GM10248 (cell line): ENCODE results near the gene PARD3B.

Experiments used
- CTCF ChIA-PET: fragments of 300-600 bp; sonication (Branson Sonifier 250); formaldehyde crosslinking; extraction: SDS; loops from one replicate; lab custom pipeline; 2021; ENCODE audit warnings: antibody characterized with exemption; lab: Yijun Ruan, JAX
- POLR2A ChIA-PET: fragments of 350-650 bp; sonication (Branson Sonifier 250); formaldehyde crosslinking; extraction: SDS; loops from one replicate; lab custom pipeline; 2020; ENCODE audit warnings: antibody characterized with exemption; lab: Yijun Ruan, JAX
- DNase-seq: peaks from one replicate; pipeline ENCODE4 v3.0.0; 2012; ENCODE audit errors: extremely low spot score
- TF ChIP-seq, protein P1 (sequence below): IDR thresholded peaks from 2 replicates; pipeline ENCODE4 v1.5.1; 2012; ENCODE audit warnings: mild to moderate bottlenecking, low read depth; ENCODE audit errors: extremely low read depth, missing control alignments, control extremely low read depth

Gene PARD3B

GRCh38 chr2:204505488-204505887, 39.8 kb upstream of the PARD3B start:
- TF ChIP-seq, protein P1, sequence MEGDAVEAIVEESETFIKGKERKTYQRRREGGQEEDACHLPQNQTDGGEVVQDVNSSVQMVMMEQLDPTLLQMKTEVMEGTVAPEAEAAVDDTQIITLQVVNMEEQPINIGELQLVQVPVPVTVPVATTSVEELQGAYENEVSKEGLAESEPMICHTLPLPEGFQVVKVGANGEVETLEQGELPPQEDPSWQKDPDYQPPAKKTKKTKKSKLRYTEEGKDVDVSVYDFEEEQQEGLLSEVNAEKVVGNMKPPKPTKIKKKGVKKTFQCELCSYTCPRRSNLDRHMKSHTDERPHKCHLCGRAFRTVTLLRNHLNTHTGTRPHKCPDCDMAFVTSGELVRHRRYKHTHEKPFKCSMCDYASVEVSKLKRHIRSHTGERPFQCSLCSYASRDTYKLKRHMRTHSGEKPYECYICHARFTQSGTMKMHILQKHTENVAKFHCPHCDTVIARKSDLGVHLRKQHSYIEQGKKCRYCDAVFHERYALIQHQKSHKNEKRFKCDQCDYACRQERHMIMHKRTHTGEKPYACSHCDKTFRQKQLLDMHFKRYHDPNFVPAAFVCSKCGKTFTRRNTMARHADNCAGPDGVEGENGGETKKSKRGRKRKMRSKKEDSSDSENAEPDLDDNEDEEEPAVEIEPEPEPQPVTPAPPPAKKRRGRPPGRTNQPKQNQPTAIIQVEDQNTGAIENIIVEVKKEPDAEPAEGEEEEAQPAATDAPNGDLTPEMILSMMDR = no peak
- POLR2A ChIA-PET = no interaction called here

GRCh38 chr2:204505946-204506345, 39.3 kb upstream of the PARD3B start:
- DNase-seq = no peak
- TF ChIP-seq, protein P1 = no peak
- ChIA-PET CTCF (interaction anchor here (1.1 to 1.3 kb wide), 4 partner anchors 9 to 34 kb away, joined by 3 to 4 read pairs (median 4); no protein-coding TSS in a partner anchor), POLR2A (no interaction called here)

More at GRCh38 chr2:204505488-204505887, 39.8 kb upstream of the PARD3B start:
- CTCF ChIA-PET = interaction anchor here (1.1 to 1.2 kb wide), 3 partner anchors 11 to 34 kb away, joined by 3 to 4 read pairs (median 3); no protein-coding TSS in a partner anchor
- no peak for DNase-seq

DNA sequence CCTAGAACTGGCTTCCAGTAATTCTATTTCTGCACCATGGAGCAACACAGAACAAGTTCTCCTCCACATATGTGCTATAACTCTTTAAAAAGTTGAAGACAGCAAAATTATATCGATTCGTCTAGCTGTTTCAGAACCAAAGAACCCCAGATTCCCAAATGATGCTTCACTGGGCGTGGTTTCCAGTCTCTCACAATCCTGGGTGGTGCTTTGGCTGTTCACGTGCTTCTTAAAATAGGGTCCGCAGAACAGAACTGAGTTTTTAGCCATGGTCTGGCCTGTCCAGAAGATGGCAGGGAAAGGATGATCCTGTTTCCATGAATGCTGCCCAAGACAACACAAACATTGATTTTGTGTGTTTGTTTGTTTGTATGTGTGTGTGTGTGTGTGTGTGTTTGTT, 37.6 kb upstream of the PARD3B start:
- CTCF ChIA-PET = interaction anchor here (1.2 kb wide), 1 partner anchor 9 kb away, joined by 3 read pairs; no protein-coding TSS in a partner anchor
- DNase-seq = no peak
- POLR2A ChIA-PET = no interaction called here
- TF ChIP-seq, protein P1 = no peak

DNA sequence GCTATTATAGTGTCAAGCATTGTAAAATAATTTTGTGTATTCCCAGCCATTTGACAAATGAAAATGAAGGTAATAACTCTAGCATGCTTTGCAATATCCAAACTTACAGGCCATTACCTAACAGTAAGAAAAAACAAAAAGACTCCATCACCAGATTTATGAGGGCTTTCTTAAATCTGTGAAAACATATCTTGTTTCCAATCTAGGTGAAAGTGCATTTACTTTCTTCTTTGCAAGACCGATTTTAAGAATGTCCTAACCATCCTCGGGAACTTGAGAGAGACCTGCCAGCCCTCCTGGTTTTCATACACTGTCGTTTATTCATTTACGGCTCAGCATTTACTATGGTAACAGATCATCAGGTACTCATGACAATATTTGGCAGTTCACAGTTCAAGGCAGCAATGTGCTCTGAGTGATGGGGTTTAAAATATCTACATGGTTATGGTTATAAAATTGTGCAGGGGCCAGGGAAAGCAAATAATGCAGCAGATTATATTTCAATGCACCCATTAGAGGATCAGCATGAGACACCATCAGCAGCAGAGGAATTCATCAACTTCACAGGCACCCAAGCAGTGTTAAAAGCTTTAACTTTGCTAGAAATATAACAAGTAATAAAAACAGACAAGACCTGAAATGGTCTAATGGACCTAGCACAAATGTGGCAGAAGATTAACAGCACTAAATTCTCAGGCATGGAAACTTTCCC, 34.4 kb upstream of the PARD3B start:
- CTCF ChIA-PET = no interaction called here

DNA sequence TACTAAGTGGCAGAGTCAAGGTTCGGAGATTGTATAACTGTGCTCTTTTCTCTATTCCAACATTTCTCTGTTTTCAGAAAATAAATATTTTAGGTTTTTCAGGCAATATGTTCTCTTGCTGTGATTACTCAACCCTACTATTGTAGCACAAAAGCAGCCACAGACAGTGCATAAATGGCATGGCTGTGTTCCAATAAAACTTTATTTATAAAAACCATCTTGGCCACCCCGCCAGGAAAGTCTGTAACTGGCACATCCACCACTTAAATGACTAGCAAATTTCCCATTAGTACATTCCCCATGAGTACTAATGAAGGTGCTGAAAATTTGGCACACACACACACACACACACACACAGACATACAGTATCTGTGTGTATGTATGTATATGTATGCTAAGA, 30.8 kb upstream of the PARD3B start:
- TF ChIP-seq, protein P1 = no peak
- ChIA-PET POLR2A (no interaction called here), CTCF (no interaction called here)
- no peak for DNase-seq

More for the DNA sequence above, 34.4 kb upstream of the PARD3B start:
- TF ChIP-seq, protein P1 = no peak
- POLR2A ChIA-PET = no interaction called here
- no peak for DNase-seq

DNA sequence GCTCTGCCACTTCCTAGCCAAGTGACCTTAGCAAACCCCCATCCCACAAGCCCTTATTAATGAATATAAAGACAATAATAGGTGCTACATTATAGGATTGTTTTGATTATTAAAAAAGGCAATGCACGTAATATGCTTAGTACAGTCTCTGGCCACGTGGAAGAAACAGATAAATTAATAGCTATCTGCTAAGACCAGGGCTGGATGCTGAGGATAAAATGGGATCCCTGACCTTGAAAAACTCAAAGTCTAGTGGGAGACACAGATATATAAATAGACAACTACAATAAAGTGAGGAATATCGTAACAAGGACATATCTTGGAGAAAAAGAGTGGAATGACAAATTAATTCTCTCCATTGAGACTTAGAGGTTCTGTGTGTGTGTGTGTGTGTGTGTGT, 29.9 kb upstream of the PARD3B start:
- TF ChIP-seq, protein P1 = no peak
- CTCF ChIA-PET = interaction anchor here (1.1 kb wide), 1 partner anchor 9 kb away, joined by 3 read pairs; no protein-coding TSS in a partner anchor
- DNase-seq = no peak
- POLR2A ChIA-PET = no interaction called here
